HG03354 (cell line): ENCODE data around the gene VGLL2.
"Not testable (repeated sequence)": the region's sequence is repeated elsewhere in the genome, so short reads cannot be mapped to it uniquely, and the experiment has no call there.

Source experiments
- ATAC-seq: cut with Tn5 transposase; IDR thresholded peaks from one replicate; pipeline ENCODE4 v1.9.1; 2021; ENCODE audit warnings: mild to moderate bottlenecking; ENCODE audit not compliant: unreplicated experiment, poor library complexity, severe bottlenecking

The VGLL2 gene

GRCh38 chr6:117265410-117266256, at the start of gene VGLL2:
Gene VGLL2 (plus strand): TSS chr6:117265558. CDS start chr6:117265764, 206 bp downstream.
- peak; percentile 37 for ATAC-seq

- ATAC-seq, result no peak
Measured at GRCh38 chr6:117222861-117223260, 42.5 kb upstream of the VGLL2 start.

- ATAC-seq, result no peak
Measured at GRCh38 chr6:117226778-117227177, 38.6 kb upstream of the VGLL2 start.

GRCh38 chr6:117227245-117227962, 38.0 kb upstream of the VGLL2 start:
- ATAC-seq, result no peak

- no peak for ATAC-seq
Measured at GRCh38 chr6:117228202-117228601, 37.2 kb upstream of the VGLL2 start.

GRCh38 chr6:117229870-117230269, 35.5 kb upstream of the VGLL2 start:
- ATAC-seq, result no peak

- ATAC-seq, result no peak
Measured at GRCh38 chr6:117231466-117231865, 33.9 kb upstream of the VGLL2 start.

- ATAC-seq, result no peak
Measured at GRCh38 chr6:117232196-117232595, 33.2 kb upstream of the VGLL2 start.

GRCh38 chr6:117233145-117233544, 32.2 kb upstream of the VGLL2 start:
- no peak for ATAC-seq

GRCh38 chr6:117237561-117237960, 27.8 kb upstream of the VGLL2 start:
- ATAC-seq, result no peak

GRCh38 chr6:117244571-117244970, 20.8 kb upstream of the VGLL2 start:
- ATAC-seq, result not testable (repeated sequence)

- not testable (repeated sequence) for ATAC-seq
Measured at GRCh38 chr6:117244979-117245378, 20.4 kb upstream of the VGLL2 start.

GRCh38 chr6:117253785-117254184, 11.6 kb upstream of the VGLL2 start:
- no peak for ATAC-seq

GRCh38 chr6:117262799-117263198, 2.6 kb upstream of the VGLL2 start:
- no peak for ATAC-seq

GRCh38 chr6:117263353-117263927, 1.9 kb upstream of the VGLL2 start:
- no peak for ATAC-seq

- no peak for ATAC-seq
Measured at GRCh38 chr6:117264369-117264691, 1.0 kb upstream of the VGLL2 start.

GRCh38 chr6:117264692-117265409, 507 bp upstream of the VGLL2 start:
- ATAC-seq, result peak; percentile 31

- no peak for ATAC-seq
Measured at GRCh38 chr6:117266257-117267053, 1.1 kb downstream of the VGLL2 start.

- no peak for ATAC-seq
Measured at GRCh38 chr6:117267054-117267347, 1.6 kb downstream of the VGLL2 start.
